ENCODE measurements around the gene CADPS2. TPM values are rescaled to one million over a fixed set of nuclear protein-coding genes. Genes with fewer than 3 reads are reported as not detected.
A peak's percentile ranks its signal among the peaks of the same experiment; 100 is the strongest.

CADPS2 gene
- total and polyA plus RNA-seq, 4 experiments from 2014 or later = not detected

DNA sequence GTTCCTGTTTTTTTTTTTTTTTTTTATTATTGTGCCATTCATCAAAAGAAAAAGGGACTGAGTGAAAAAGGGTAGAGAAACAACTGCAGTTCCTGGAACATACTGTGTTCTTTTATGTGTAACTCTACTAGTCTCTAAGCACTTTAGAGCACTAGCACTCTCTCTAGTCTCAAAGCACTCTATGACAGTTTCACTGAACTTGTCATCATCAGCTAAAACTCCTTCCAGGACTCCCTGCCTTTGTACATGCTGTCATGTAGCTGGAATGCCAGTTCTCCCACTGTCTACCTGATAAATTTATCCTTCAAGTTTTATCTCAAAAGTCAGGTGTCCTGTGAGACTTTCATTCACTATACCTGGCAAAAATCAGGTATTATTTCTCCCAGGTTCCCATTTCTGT, 333.5 kb downstream of the CADPS2 start:
- Mint-ChIP-seq H3K9me3 (peaks cover 0 to 6% (median 0%) of the 10 kb centered on the region in 8 donors), H3K27me3 (no peaks in the 10 kb centered on the region), H3K4me1 (no peaks in the 10 kb centered on the region), H3K4me3 (no peak overlapping the region), H3K27ac (no peak overlapping the region), H3K36me3 (no peaks in the 10 kb centered on the region)
- intact Hi-C loops (cut with micrococcal nuclease) = no loop called here
- CTCF ChIA-PET (ENCODE audit: partially characterized antibody) = no interaction called here
- Histone ChIP-seq H3K4me3 (ENCODE audit: low read length in 2 of 2) (no peak overlapping the region), H3K27ac (ENCODE audit: low read depth, low read length) (no peak overlapping the region), H3K36me3 (ENCODE audit: insufficient read depth, low read length) (no peaks in the 10 kb centered on the region), H3K27me3 (ENCODE audit: insufficient read depth, low read length) (no peaks in the 10 kb centered on the region), H3K9me3 (ENCODE audit: control insufficient read depth in 1 of 2, low read length in 2 of 2) (no peaks in the 10 kb centered on the region), H3K4me1 (ENCODE audit: insufficient read depth, low read length) (no peaks in the 10 kb centered on the region)
- peak in 1 of 5 donors; percentile 11 for DNase-seq
- POLR2A ChIA-PET (ENCODE audit: partially characterized antibody) = no interaction called here

DNA sequence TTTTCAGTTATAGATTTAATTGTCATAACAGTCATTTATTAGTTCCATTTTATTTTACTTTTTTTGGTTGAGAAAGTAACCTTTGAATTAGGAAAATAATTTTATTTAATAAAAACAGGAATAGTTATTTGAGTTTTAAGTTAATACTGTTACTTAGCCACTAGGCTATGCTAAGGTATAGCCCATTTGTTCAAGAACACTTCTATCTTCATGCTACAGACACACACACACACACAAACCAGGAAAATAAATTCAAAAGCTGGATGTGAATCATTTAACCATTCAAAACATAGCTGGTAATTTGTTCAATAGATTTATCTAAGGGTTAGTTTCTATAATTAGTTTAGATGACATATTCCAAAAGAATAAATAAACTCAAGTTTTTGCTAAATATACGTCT, 335.7 kb downstream of the CADPS2 start:
- Mint-ChIP-seq H3K4me1 (no peaks in the 10 kb centered on the region), H3K4me3 (no peak overlapping the region), H3K9me3 (peaks cover 0 to 6% (median 0%) of the 10 kb centered on the region in 8 donors), H3K36me3 (no peaks in the 10 kb centered on the region), H3K27me3 (no peaks in the 10 kb centered on the region), H3K27ac (no peak overlapping the region)
- H3K4me1 ChIP-seq (ENCODE audit: insufficient read depth, low read length) = no peaks in the 10 kb centered on the region
- H3K27ac ChIP-seq (ENCODE audit: low read depth, low read length) = no peak overlapping the region
- DNase-seq = no peak
- intact Hi-C loops (cut with micrococcal nuclease) = no loop called here
- no peak overlapping the region for H3K4me3 ChIP-seq (ENCODE audit: low read length in 2 of 2)
- H3K27me3 ChIP-seq (ENCODE audit: insufficient read depth, low read length) = no peaks in the 10 kb centered on the region
- ChIA-PET POLR2A (ENCODE audit: partially characterized antibody) (no interaction called here), CTCF (ENCODE audit: partially characterized antibody) (no interaction called here)
- H3K36me3 ChIP-seq (ENCODE audit: insufficient read depth, low read length) = no peaks in the 10 kb centered on the region
- no peaks in the 10 kb centered on the region for H3K9me3 ChIP-seq (ENCODE audit: control insufficient read depth in 1 of 2, low read length in 2 of 2)

DNA sequence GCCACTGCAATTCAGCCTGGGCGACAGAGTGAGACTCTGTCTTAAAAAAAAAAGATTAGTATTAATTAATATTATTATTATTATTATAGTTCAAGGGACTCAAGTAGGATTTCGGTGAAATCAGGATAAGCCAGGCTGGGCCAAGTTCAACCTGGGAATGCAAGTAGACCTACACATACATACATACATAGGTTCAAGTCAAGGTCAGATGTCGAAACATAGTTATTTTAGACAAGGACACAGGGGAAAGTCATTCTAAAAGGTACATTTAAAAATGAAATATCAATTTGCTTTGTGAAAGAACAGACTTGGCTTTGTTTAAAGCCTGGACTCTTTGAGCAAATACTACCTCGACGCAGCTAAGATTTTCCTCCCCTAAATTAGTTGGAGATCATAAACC, 336.7 kb downstream of the CADPS2 start:
- DNase-seq = no peak
- no peak overlapping the region for H3K27ac ChIP-seq (ENCODE audit: low read depth, low read length)
- ChIA-PET POLR2A (ENCODE audit: partially characterized antibody) (no interaction called here), CTCF (ENCODE audit: partially characterized antibody) (no interaction called here)
- no peaks in the 10 kb centered on the region for H3K4me1 ChIP-seq (ENCODE audit: insufficient read depth, low read length)
- H3K9me3 ChIP-seq (ENCODE audit: control insufficient read depth in 1 of 2, low read length in 2 of 2) = no peaks in the 10 kb centered on the region
- Mint-ChIP-seq H3K27me3 (no peaks in the 10 kb centered on the region), H3K36me3 (no peaks in the 10 kb centered on the region), H3K27ac (no peak overlapping the region), H3K9me3 (peaks cover 0 to 6% (median 0%) of the 10 kb centered on the region in 8 donors), H3K4me3 (no peak overlapping the region), H3K4me1 (no peaks in the 10 kb centered on the region)
- intact Hi-C loops (cut with micrococcal nuclease) = no loop called here
- no peaks in the 10 kb centered on the region for H3K36me3 ChIP-seq (ENCODE audit: insufficient read depth, low read length)
- H3K27me3 ChIP-seq (ENCODE audit: insufficient read depth, low read length) = no peaks in the 10 kb centered on the region
- H3K4me3 ChIP-seq (ENCODE audit: low read length in 2 of 2) = no peak overlapping the region

- H3K27ac ChIP-seq (ENCODE audit: low read depth, low read length) = no peak overlapping the region
- no peak overlapping the region for H3K4me3 Mint-ChIP-seq
- no peaks in the 10 kb centered on the region for H3K36me3 ChIP-seq (ENCODE audit: insufficient read depth, low read length)
- no peaks in the 10 kb centered on the region for H3K27me3 ChIP-seq (ENCODE audit: insufficient read depth, low read length)
- H3K27ac Mint-ChIP-seq = no peak overlapping the region
- DNase-seq = no peak
- ChIA-PET POLR2A (ENCODE audit: partially characterized antibody) (no interaction called here), CTCF (ENCODE audit: partially characterized antibody) (no interaction called here)
- no peak overlapping the region for H3K4me3 ChIP-seq (ENCODE audit: low read length in 2 of 2)
- H3K4me1 Mint-ChIP-seq = no peaks in the 10 kb centered on the region
- H3K4me1 ChIP-seq (ENCODE audit: insufficient read depth, low read length) = no peaks in the 10 kb centered on the region
- no peaks in the 10 kb centered on the region for H3K27me3 Mint-ChIP-seq
- peaks cover 0 to 4% (median 0%) of the 10 kb centered on the region in 8 donors for H3K9me3 Mint-ChIP-seq
- no peaks in the 10 kb centered on the region for H3K36me3 Mint-ChIP-seq
- intact Hi-C loops (cut with micrococcal nuclease) = no loop called here
- no peaks in the 10 kb centered on the region for H3K9me3 ChIP-seq (ENCODE audit: control insufficient read depth in 1 of 2, low read length in 2 of 2)
Observed at GRCh38 chr7:122546496-122546895, 339.8 kb downstream of the CADPS2 start.

DNA sequence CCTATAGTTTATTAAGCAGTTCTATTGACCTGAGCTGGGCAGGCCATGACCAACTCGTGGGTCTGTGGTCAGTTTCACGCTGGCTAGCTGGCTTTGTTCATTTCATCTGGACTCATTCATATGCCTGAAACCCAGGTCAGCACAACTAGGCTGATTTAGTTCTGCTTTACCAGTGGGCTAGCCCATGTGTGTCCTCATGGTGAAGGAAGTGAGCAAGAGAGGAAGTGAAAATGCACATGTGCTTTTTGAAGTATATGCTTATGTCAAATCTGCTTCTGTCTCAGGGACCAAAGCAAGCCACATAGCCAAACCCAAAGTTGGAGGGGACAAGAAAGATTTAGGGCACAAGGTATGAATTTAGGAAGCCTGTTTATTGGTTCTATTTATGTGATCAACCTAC, 341.8 kb downstream of the CADPS2 start:
- intact Hi-C loops (cut with micrococcal nuclease) = no loop called here
- H3K27ac Mint-ChIP-seq = no peak overlapping the region
- no peaks in the 10 kb centered on the region for H3K36me3 ChIP-seq (ENCODE audit: insufficient read depth, low read length)
- no peaks in the 10 kb centered on the region for H3K4me1 ChIP-seq (ENCODE audit: insufficient read depth, low read length)
- no peaks in the 10 kb centered on the region for H3K36me3 Mint-ChIP-seq
- H3K27ac ChIP-seq (ENCODE audit: low read depth, low read length) = no peak overlapping the region
- POLR2A ChIA-PET (ENCODE audit: partially characterized antibody) = no interaction called here
- CTCF ChIA-PET (ENCODE audit: partially characterized antibody) = no interaction called here
- peaks cover 0 to 4% (median 0%) of the 10 kb centered on the region in 8 donors for H3K9me3 Mint-ChIP-seq
- DNase-seq = no peak
- H3K9me3 ChIP-seq (ENCODE audit: control insufficient read depth in 1 of 2, low read length in 2 of 2) = no peaks in the 10 kb centered on the region
- no peak overlapping the region for H3K4me3 Mint-ChIP-seq
- H3K27me3 Mint-ChIP-seq = no peaks in the 10 kb centered on the region
- H3K4me1 Mint-ChIP-seq = no peaks in the 10 kb centered on the region
- no peaks in the 10 kb centered on the region for H3K27me3 ChIP-seq (ENCODE audit: insufficient read depth, low read length)
- H3K4me3 ChIP-seq (ENCODE audit: low read length in 2 of 2) = no peak overlapping the region

- Mint-ChIP-seq H3K27ac (no peak overlapping the region), H3K4me1 (no peaks in the 10 kb centered on the region), H3K4me3 (no peak overlapping the region), H3K27me3 (no peaks in the 10 kb centered on the region), H3K36me3 (no peaks in the 10 kb centered on the region), H3K9me3 (peaks cover 0 to 4% (median 0%) of the 10 kb centered on the region in 8 donors)
- intact Hi-C loops (cut with micrococcal nuclease) = no loop called here
- Histone ChIP-seq H3K9me3 (ENCODE audit: control insufficient read depth in 1 of 2, low read length in 2 of 2) (no peaks in the 10 kb centered on the region), H3K27me3 (ENCODE audit: insufficient read depth, low read length) (no peaks in the 10 kb centered on the region), H3K4me3 (ENCODE audit: low read length in 2 of 2) (no peak overlapping the region), H3K4me1 (ENCODE audit: insufficient read depth, low read length) (no peaks in the 10 kb centered on the region), H3K27ac (ENCODE audit: low read depth, low read length) (no peak overlapping the region), H3K36me3 (ENCODE audit: insufficient read depth, low read length) (no peaks in the 10 kb centered on the region)
- no peak for DNase-seq
- ChIA-PET CTCF (ENCODE audit: partially characterized antibody) (no interaction called here), POLR2A (ENCODE audit: partially characterized antibody) (no interaction called here)
Observed at GRCh38 chr7:122543891-122544290, 342.4 kb downstream of the CADPS2 start.

DNA sequence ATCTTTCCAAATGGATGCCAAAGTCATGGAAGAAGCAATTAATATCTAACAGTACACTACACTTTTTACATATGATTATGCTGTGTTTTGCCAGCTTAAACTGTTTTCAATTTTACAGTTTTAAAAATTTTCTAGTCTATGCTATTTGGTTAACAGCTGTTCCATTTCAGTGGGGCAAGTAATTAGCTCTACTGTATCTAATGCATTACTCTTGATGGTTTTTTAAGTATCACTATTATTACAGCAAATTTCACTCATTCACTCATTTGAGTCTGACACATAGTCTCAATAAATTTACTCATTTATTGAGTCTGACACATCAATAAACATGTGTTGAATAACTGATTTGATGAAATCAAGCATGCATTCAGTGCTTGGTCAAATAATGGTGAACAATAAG, 343.1 kb downstream of the CADPS2 start:
- Histone ChIP-seq H3K4me1 (ENCODE audit: insufficient read depth, low read length) (no peaks in the 10 kb centered on the region), H3K27ac (ENCODE audit: low read depth, low read length) (no peak overlapping the region), H3K4me3 (ENCODE audit: low read length in 2 of 2) (no peak overlapping the region), H3K27me3 (ENCODE audit: insufficient read depth, low read length) (no peaks in the 10 kb centered on the region), H3K9me3 (ENCODE audit: control insufficient read depth in 1 of 2, low read length in 2 of 2) (no peaks in the 10 kb centered on the region), H3K36me3 (ENCODE audit: insufficient read depth, low read length) (no peaks in the 10 kb centered on the region)
- DNase-seq = no peak
- intact Hi-C loops (cut with micrococcal nuclease) = no loop called here
- H3K27me3 Mint-ChIP-seq = no peaks in the 10 kb centered on the region
- H3K4me3 Mint-ChIP-seq = no peak overlapping the region
- ChIA-PET POLR2A (ENCODE audit: partially characterized antibody) (no interaction called here), CTCF (ENCODE audit: partially characterized antibody) (no interaction called here)
- no peak overlapping the region for H3K27ac Mint-ChIP-seq
- no peaks in the 10 kb centered on the region for H3K36me3 Mint-ChIP-seq
- H3K4me1 Mint-ChIP-seq = no peaks in the 10 kb centered on the region
- peaks cover 0 to 4% (median 0%) of the 10 kb centered on the region in 8 donors for H3K9me3 Mint-ChIP-seq

DNA sequence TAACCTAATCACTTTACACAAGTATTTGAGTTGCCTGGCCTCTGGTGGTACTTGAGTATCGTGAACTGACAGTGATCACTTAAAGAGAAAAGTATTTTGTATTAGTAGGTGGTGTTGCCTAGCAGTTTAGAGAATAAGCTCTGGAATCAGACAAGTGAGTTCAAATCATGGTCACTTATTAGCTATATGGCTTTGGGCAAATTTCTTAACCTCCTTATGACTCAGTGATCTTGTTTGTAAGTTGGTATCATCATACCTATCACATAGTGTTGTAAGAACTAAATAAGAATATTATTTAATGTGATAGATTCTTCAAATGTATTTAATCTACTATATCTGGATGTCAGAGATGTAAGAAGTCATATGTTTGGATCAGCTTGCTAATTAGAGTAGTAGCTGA, 351.2 kb downstream of the CADPS2 start:
- Mint-ChIP-seq H3K27ac (no peak overlapping the region), H3K4me1 (no peaks in the 10 kb centered on the region), H3K27me3 (no peaks in the 10 kb centered on the region), H3K36me3 (no peaks in the 10 kb centered on the region), H3K9me3 (peaks cover 0 to 4% (median 0%) of the 10 kb centered on the region in 8 donors), H3K4me3 (no peak overlapping the region)
- ChIA-PET CTCF (ENCODE audit: partially characterized antibody) (no interaction called here), POLR2A (ENCODE audit: partially characterized antibody) (no interaction called here)
- Histone ChIP-seq H3K9me3 (ENCODE audit: control insufficient read depth in 1 of 2, low read length in 2 of 2) (no peaks in the 10 kb centered on the region), H3K36me3 (ENCODE audit: insufficient read depth, low read length) (no peaks in the 10 kb centered on the region), H3K27ac (ENCODE audit: low read depth, low read length) (no peak overlapping the region), H3K27me3 (ENCODE audit: insufficient read depth, low read length) (no peaks in the 10 kb centered on the region), H3K4me3 (ENCODE audit: low read length in 2 of 2) (no peak overlapping the region), H3K4me1 (ENCODE audit: insufficient read depth, low read length) (no peaks in the 10 kb centered on the region)
- intact Hi-C loops (cut with micrococcal nuclease) = no loop called here
- DNase-seq = no peak
